HK-2 (cell line): Measurements from ENCODE around the gene PTBP1.

Experiments used
- DNase-seq: peaks from one replicate; pipeline ENCODE4 v3.0.0-alpha.2; 2018; ENCODE audit not compliant: unreplicated experiment

The PTBP1 gene

GRCh38 chr19:772730-773436, 24.4 kb upstream of the PTBP1 start:
- peak; percentile 69 for DNase-seq

- no peak for DNase-seq
These were observed 20.7 kb upstream of the PTBP1 start for GRCh38 chr19:776549-776948.

- DNase-seq, result peak; percentile 72
These were observed 18.2 kb upstream of the PTBP1 start for GRCh38 chr19:778910-779653.

GRCh38 chr19:780935-781334, 16.3 kb upstream of the PTBP1 start:
- DNase-seq, result no peak

- no peak for DNase-seq
These were observed 15.5 kb upstream of the PTBP1 start for GRCh38 chr19:781800-782184.

GRCh38 chr19:782185-782877, 14.9 kb upstream of the PTBP1 start:
- peak; percentile 24 for DNase-seq

- DNase-seq, result no peak
These were observed 14.2 kb upstream of the PTBP1 start for GRCh38 chr19:782878-783668.

- DNase-seq, result no peak
These were observed 12.7 kb upstream of the PTBP1 start for GRCh38 chr19:784541-784940.

GRCh38 chr19:787536-787935, 9.7 kb upstream of the PTBP1 start:
- no peak for DNase-seq

GRCh38 chr19:788686-788982, 8.6 kb upstream of the PTBP1 start:
- no peak for DNase-seq

- DNase-seq, result no peak
These were observed 8.1 kb upstream of the PTBP1 start for GRCh38 chr19:788983-789700.

GRCh38 chr19:789701-790060, 7.6 kb upstream of the PTBP1 start:
- DNase-seq, result no peak

- DNase-seq, result no peak
These were observed 6.2 kb upstream of the PTBP1 start for GRCh38 chr19:791007-791566.

GRCh38 chr19:791567-792305, 5.5 kb upstream of the PTBP1 start:
- no peak for DNase-seq

GRCh38 chr19:792306-792885, 4.9 kb upstream of the PTBP1 start:
- DNase-seq, result no peak

- no peak for DNase-seq
These were observed 3.4 kb upstream of the PTBP1 start for GRCh38 chr19:793806-794205.

GRCh38 chr19:795073-795611, 2.1 kb upstream of the PTBP1 start:
- DNase-seq, result no peak

- DNase-seq, result no peak
These were observed 1.3 kb upstream of the PTBP1 start for GRCh38 chr19:795691-796581.
